HCT116 (cell line): Measurements from ENCODE around the gene THOC1. TPM values are rescaled to one million over a fixed set of nuclear protein-coding genes. Genes with fewer than 3 reads are reported as not detected.

ENCODE experiments used
- ATAC-seq: fragments of 200-7000 bp; cut with Tn5 transposase; 2 replicates; pipeline ENCODE4 v1.9.1; 2020; ENCODE audit warnings: mild to moderate bottlenecking, moderate library complexity
- BruUV-seq: library from RNA; stranded (reverse); fragments of 400-500 nt; replicated peaks from 2 replicates; lab custom pipeline; 2021; lab: Mats Ljungman, UMichigan
- CTCF ChIA-PET: fragments of 300-600 bp; sonication (Branson Sonifier 250); formaldehyde crosslinking; loops from one replicate; lab custom pipeline; 2021; ENCODE audit warnings: antibody characterized with exemption; lab: Charles Lee
- POLR2A ChIA-PET: fragments of 300-600, 350-600 bp; sonication (Branson Sonifier 250); formaldehyde crosslinking; loops from one replicate; lab custom pipeline; 2021; ENCODE audit warnings: antibody characterized with exemption; lab: Charles Lee
- RAD21 ChIA-PET, 2 experiments: fragments of 300-600 bp; sonication (Branson Sonifier 250); formaldehyde crosslinking; loops; one replicate each; lab custom pipeline; 2023; ENCODE audit warnings: low total read pairs in 2 of 2; ENCODE audit not compliant: uncharacterized antibody in 2 of 2, unreplicated experiment in 2 of 2, low non-redundant PET in 1 of 2; lab: Charles Lee
- DNase-seq: peaks from one replicate; pipeline ENCODE4 v3.0.0-alpha.2; 2010; ENCODE audit warnings: low read depth, low spot score
- H2AFZ ChIP-seq: fragments of 200-600 bp; shearing (Covaris generic), sonication (generic); 2 replicates; pipeline ENCODE4 v1.6.1; 2017; ENCODE audit warnings: low read depth, mixed run types, mixed read lengths, antibody characterized with exemption, low read length; ENCODE audit not compliant: poor library complexity, severe bottlenecking
- H3K27ac ChIP-seq: 2 replicates; pipeline ENCODE4 v1.5.1; 2012; ENCODE audit warnings: low read depth, low read length
- H3K27me3 ChIP-seq: fragments of 200-600 bp; sonication (generic); 2 replicates; pipeline ENCODE4 v1.6.1; 2016; ENCODE audit warnings: mixed run types, low read length, mixed read lengths; ENCODE audit not compliant: insufficient read depth
- H3K36me3 ChIP-seq, 2 experiments: fragments of 200-500 bp in 1 of 2; fragments of 200-600 bp in 1 of 2; sonication (Bioruptor generic) in 1 of 2; sonication (generic) in 1 of 2; 2 replicates each; pipeline versions ENCODE4 v1.5.1 to v1.6.1; 2014 to 2016; ENCODE audit warnings: low read length in 2 of 2, inconsistent platforms in 1 of 2, mixed read lengths in 1 of 2, mixed run types in 1 of 2; ENCODE audit not compliant: insufficient read depth in 2 of 2, control insufficient read depth in 1 of 2
- H3K4me1 ChIP-seq, 2 experiments: fragments of 200-600 bp in 1 of 2; sonication (generic) in 1 of 2; 2 replicates each; pipeline versions ENCODE4 v1.5.1 to v1.6.1; 2012 to 2017; ENCODE audit warnings: low read length in 2 of 2, inconsistent platforms in 1 of 2, mild to moderate bottlenecking in 1 of 2, mixed read lengths in 1 of 2, mixed run types in 1 of 2, moderate library complexity in 1 of 2; ENCODE audit not compliant: insufficient read depth in 2 of 2, control insufficient read depth in 1 of 2
- H3K4me2 ChIP-seq: fragments of 200-600 bp; sonication (generic); 2 replicates; pipeline ENCODE4 v1.6.1; 2017; ENCODE audit warnings: mixed run types, low read length, mixed read lengths
- H3K4me3 ChIP-seq, 2 experiments: fragments of 200-600 bp in 1 of 2; sonication (generic) in 1 of 2; replicated peaks in 1 of 2; 2 replicates each; pipeline ENCODE4 v1.5.1; 2011 to 2016; ENCODE audit warnings: low read length in 2 of 2, control low read depth in 1 of 2, low read depth in 1 of 2, mild to moderate bottlenecking in 1 of 2, mixed read lengths in 1 of 2, mixed run types in 1 of 2
- H3K79me2 ChIP-seq: fragments of 200-600 bp; sonication (generic); 2 replicates; pipeline ENCODE4 v1.6.1; 2017; ENCODE audit warnings: mild to moderate bottlenecking, mixed run types, low read length, moderate library complexity, mixed read lengths; ENCODE audit not compliant: insufficient read depth
- H3K9ac ChIP-seq: fragments of 200-600 bp; sonication (generic); 2 replicates; pipeline ENCODE4 v1.6.1; 2016; ENCODE audit warnings: low read length, mixed read lengths
- H3K9me2 ChIP-seq: fragments of 200-600 bp; sonication (generic), shearing (Covaris generic); 2 replicates; pipeline ENCODE4 v1.6.1; 2017; ENCODE audit warnings: mixed run types, mild to moderate bottlenecking, moderate library complexity; ENCODE audit not compliant: insufficient read depth
- H3K9me3 ChIP-seq, 2 experiments: fragments of 200-500 bp in 1 of 2; fragments of 200-600 bp in 1 of 2; sonication (Bioruptor generic) in 1 of 2; sonication (generic) in 1 of 2; 2 replicates each; pipeline ENCODE4 v1.6.1; 2014 to 2017; ENCODE audit warnings: low read length in 2 of 2, mixed read lengths in 2 of 2, inconsistent platforms in 1 of 2, low read depth in 1 of 2, mild to moderate bottlenecking in 1 of 2, mixed run types in 1 of 2, moderate library complexity in 1 of 2; ENCODE audit not compliant: control insufficient read depth in 1 of 2, insufficient read depth in 1 of 2
- H4K20me1 ChIP-seq: fragments of 200-600 bp; sonication (generic), shearing (Covaris generic); 2 replicates; pipeline ENCODE4 v1.6.1; 2017; ENCODE audit warnings: mixed run types, mild to moderate bottlenecking, moderate library complexity; ENCODE audit not compliant: insufficient read depth
- ATF3 ChIP-seq: IDR thresholded peaks from 2 replicates; pipeline ENCODE4 v1.6.1; 2012
- CBX3 ChIP-seq: IDR thresholded peaks from 2 replicates; pipeline ENCODE4 v1.6.1; 2012; ENCODE audit warnings: low read depth
- CEBPB ChIP-seq: IDR thresholded peaks from 2 replicates; pipeline ENCODE4 v1.6.1; 2012; ENCODE audit warnings: low read depth
- CTCF ChIP-seq, 3 experiments: fragments of 200-600 bp in 1 of 3; sonication (generic) in 1 of 3; IDR thresholded peaks in 2 of 3; conservative IDR thresholded peaks in 1 of 3; 2 replicates each; pipeline ENCODE4 v1.5.1; 2012 to 2017; ENCODE audit warnings: low read depth in 2 of 3, low read length in 2 of 3, antibody characterized with exemption in 1 of 3, borderline replicate concordance in 1 of 3, control low read depth in 1 of 3, mild to moderate bottlenecking in 1 of 3, mixed read lengths in 1 of 3, mixed run types in 1 of 3, moderate library complexity in 1 of 3; ENCODE audit not compliant: insufficient read depth in 1 of 3
- ELF1 ChIP-seq: IDR thresholded peaks from 2 replicates; pipeline ENCODE4 v1.6.1; 2012; ENCODE audit warnings: low read depth, borderline replicate concordance
- EZH2phosphoT487 ChIP-seq: fragments of 200-600 bp; IDR thresholded peaks from 2 replicates; pipeline ENCODE4 v1.6.1; 2018; ENCODE audit warnings: antibody characterized with exemption, borderline replicate concordance
- FOSL1 ChIP-seq: IDR thresholded peaks from 2 replicates; pipeline ENCODE4 v1.6.1; 2012; ENCODE audit warnings: low read depth
- JUND ChIP-seq: IDR thresholded peaks from 2 replicates; pipeline ENCODE4 v1.6.1; 2012
- MAX ChIP-seq: IDR thresholded peaks from 2 replicates; pipeline ENCODE4 v1.6.1; 2012
- POLR2A ChIP-seq: IDR thresholded peaks from 2 replicates; pipeline ENCODE4 v1.7.0; 2011; ENCODE audit warnings: borderline replicate concordance; ENCODE audit not compliant: insufficient read depth, insufficient read length; ENCODE audit errors: extremely low read depth
- POLR2AphosphoS5 ChIP-seq: IDR thresholded peaks from 2 replicates; pipeline ENCODE4 v1.6.1; 2011; ENCODE audit warnings: mild to moderate bottlenecking, low read depth, low read length, moderate library complexity
- SIN3A ChIP-seq: IDR thresholded peaks from 2 replicates; pipeline ENCODE4 v1.6.1; 2012; ENCODE audit warnings: low read depth
- SRF ChIP-seq: IDR thresholded peaks from 2 replicates; pipeline ENCODE4 v1.6.1; 2012; ENCODE audit warnings: low read depth
- YY1 ChIP-seq: IDR thresholded peaks from 2 replicates; pipeline ENCODE4 v1.6.1; 2011; ENCODE audit warnings: low read length, low read depth, moderate library complexity, mild to moderate bottlenecking; ENCODE audit not compliant: insufficient replicate concordance; ENCODE audit errors: extremely low read depth
- ZNF274 ChIP-seq: fragments of 200-500 bp; sonication (Bioruptor generic); IDR thresholded peaks from 2 replicates; pipeline ENCODE4 v1.6.1; 2014; ENCODE audit warnings: mild to moderate bottlenecking, low read depth, low read length, inconsistent platforms
- intact Hi-C: fragments of 100-400 bp; cut with micrococcal nuclease; formaldehyde crosslinking; loops from 2 replicates; pipeline ENCODE4 v1.10.0; 2022
- total RNA-seq: library from RNA; stranded (reverse); gene quantifications from one replicate; pipeline ENCODE4 v1.2.1, GENCODE V29; 2021; ENCODE audit not compliant: unreplicated experiment
- TF ChIP-seq, protein P1 (sequence below): IDR thresholded peaks from 2 replicates; pipeline ENCODE4 v1.6.1; 2011; ENCODE audit warnings: mild to moderate bottlenecking, low read length, moderate library complexity; ENCODE audit not compliant: insufficient replicate concordance; ENCODE audit errors: extremely low read depth

THOC1 gene
- total RNA-seq, 1 experiment from 2014 or later: 26.0 TPM

DNA sequence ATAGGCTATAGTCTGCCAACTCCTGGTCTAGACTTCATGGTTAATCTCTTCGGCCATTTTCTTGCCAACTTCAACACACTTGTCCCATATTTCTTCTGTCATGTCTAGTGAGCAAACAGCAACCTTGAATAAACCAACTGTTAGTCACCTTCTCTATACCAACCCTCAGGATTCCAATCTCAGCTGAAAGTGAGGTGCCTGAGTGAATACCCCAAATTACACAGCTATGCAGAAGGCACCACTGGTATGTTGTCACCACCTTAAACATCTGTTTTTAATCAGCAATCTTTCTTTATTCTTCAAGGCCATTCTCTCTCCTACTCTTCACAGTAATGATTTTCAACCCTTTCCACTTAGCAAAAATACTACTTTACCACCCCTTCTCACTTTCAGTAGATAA lies 39.3 kb downstream of the THOC1 start:
- no peak for TF ChIP-seq JUND
- TF ChIP-seq ZNF274: no peak
- TF ChIP-seq CEBPB: no peak
- no peak for TF ChIP-seq CBX3
- TF ChIP-seq MAX: no peak
- TF ChIP-seq YY1: no peak
- no peak for TF ChIP-seq POLR2AphosphoS5
- TF ChIP-seq POLR2A: no peak
- no peak for TF ChIP-seq ELF1
- TF ChIP-seq CTCF (IDR thresholded peaks at IDR 0.05 in 2 of 3, conservative IDR thresholded peaks at IDR 0.05 in 1 of 3; ENCODE audit: borderline replicate concordance in 1 of 3, insufficient read depth in 1 of 3, low read depth in 2 of 3, low read length in 2 of 3): no peak
- ATAC-seq (no peak), DNase-seq (no peak)
- ChIA-PET POLR2A (no interaction called here), RAD21 (no interaction called here), CTCF (no interaction called here)
- no TSS peak for BruUV-seq
- Histone ChIP-seq H3K4me2 (no peak overlapping the region), H3K9me3 (no peaks in the 10 kb centered on the region), H4K20me1 (no peaks in the 10 kb centered on the region), H3K79me2 (no peaks in the 10 kb centered on the region), H3K27me3 (no peaks in the 10 kb centered on the region), H3K9ac (no peak overlapping the region), H2AFZ (no peak overlapping the region), H3K36me3 (no peaks in the 10 kb centered on the region), H3K9me2 (no peaks in the 10 kb centered on the region), H3K4me1 (no peaks in the 10 kb centered on the region), H3K27ac (no peak overlapping the region), H3K4me3 (no peak overlapping the region)
- intact Hi-C loops: no loop called here

GRCh38 chr18:227902-228301 lies 39.9 kb downstream of the THOC1 start:
- H3K27me3 ChIP-seq: no peaks in the 10 kb centered on the region
- no peaks in the 10 kb centered on the region for H3K9me3 ChIP-seq
- no peak overlapping the region for H3K27ac ChIP-seq
- no peaks in the 10 kb centered on the region; a peak in 1 of 4 replicates for H3K36me3 ChIP-seq
- DNase-seq (no peak), ATAC-seq (no peak)
- ChIA-PET RAD21 (no interaction called here), POLR2A (no interaction called here), CTCF (no interaction called here)
- no peak overlapping the region for H2AFZ ChIP-seq
- intact Hi-C loops: no loop called here
- no peaks in the 10 kb centered on the region for H3K9me2 ChIP-seq
- no peak overlapping the region for H3K4me2 ChIP-seq
- no peak overlapping the region for H3K4me3 ChIP-seq
- no TSS peak for BruUV-seq
- H3K79me2 ChIP-seq: no peaks in the 10 kb centered on the region
- no peaks in the 10 kb centered on the region for H3K4me1 ChIP-seq
- no peak overlapping the region for H3K9ac ChIP-seq
- H4K20me1 ChIP-seq: no peaks in the 10 kb centered on the region
- TF ChIP-seq POLR2A (no peak), ATF3 (no peak), EZH2phosphoT487 (no peak), YY1 (no peak), SIN3A (no peak), FOSL1 (no peak), SRF (no peak), JUND (no peak), CEBPB (no peak), CBX3 (no peak)
- TF ChIP-seq, protein P1, sequence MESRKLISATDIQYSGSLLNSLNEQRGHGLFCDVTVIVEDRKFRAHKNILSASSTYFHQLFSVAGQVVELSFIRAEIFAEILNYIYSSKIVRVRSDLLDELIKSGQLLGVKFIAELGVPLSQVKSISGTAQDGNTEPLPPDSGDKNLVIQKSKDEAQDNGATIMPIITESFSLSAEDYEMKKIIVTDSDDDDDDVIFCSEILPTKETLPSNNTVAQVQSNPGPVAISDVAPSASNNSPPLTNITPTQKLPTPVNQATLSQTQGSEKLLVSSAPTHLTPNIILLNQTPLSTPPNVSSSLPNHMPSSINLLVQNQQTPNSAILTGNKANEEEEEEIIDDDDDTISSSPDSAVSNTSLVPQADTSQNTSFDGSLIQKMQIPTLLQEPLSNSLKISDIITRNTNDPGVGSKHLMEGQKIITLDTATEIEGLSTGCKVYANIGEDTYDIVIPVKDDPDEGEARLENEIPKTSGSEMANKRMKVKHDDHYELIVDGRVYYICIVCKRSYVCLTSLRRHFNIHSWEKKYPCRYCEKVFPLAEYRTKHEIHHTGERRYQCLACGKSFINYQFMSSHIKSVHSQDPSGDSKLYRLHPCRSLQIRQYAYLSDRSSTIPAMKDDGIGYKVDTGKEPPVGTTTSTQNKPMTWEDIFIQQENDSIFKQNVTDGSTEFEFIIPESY: no peak
